CD14-positive monocyte (primary cell): ENCODE data around the gene SLC7A10. TPM values are rescaled to one million over a fixed set of nuclear protein-coding genes. Genes with fewer than 3 reads are reported as not detected.

Experiments used
- DNase-seq, 3 donors: peaks; one replicate each; pipeline ENCODE4 v3.0.0-alpha.2; 2011 to 2022
- H2AFZ ChIP-seq: 2 replicates; pipeline ENCODE4 v1.6.0; 2012; ENCODE audit warnings: mild to moderate bottlenecking, low read depth, low read length, inconsistent platforms; ENCODE audit not compliant: insufficient read depth, poor library complexity, severe bottlenecking
- H3K27ac ChIP-seq, 2 donors: 1 replicate in 1 of 2; 2 replicates in 1 of 2; pipeline ENCODE4 v1.5.1; 2012 to 2013; ENCODE audit warnings: low read length in 2 of 2, control low read depth in 1 of 2, inconsistent platforms in 1 of 2, low read depth in 1 of 2, mild to moderate bottlenecking in 1 of 2
- H3K27me3 ChIP-seq, 2 donors: one replicate each; pipeline versions ENCODE4 v1.6.0 to v1.6.1; 2011 to 2013; ENCODE audit warnings: low read length in 2 of 2; ENCODE audit not compliant: control insufficient read depth in 2 of 2, insufficient read depth in 2 of 2
- H3K36me3 ChIP-seq, 2 donors: replicated peaks in 1 of 2; 1 replicate in 1 of 2; 2 replicates in 1 of 2; pipeline versions ENCODE4 v1.5.1 to v1.6.1; 2012 to 2013; ENCODE audit warnings: low read length in 2 of 2, control low read depth in 1 of 2, inconsistent platforms in 1 of 2, mild to moderate bottlenecking in 1 of 2; ENCODE audit not compliant: insufficient read depth in 2 of 2, control insufficient read depth in 1 of 2
- H3K4me1 ChIP-seq, 2 donors: 1 replicate in 1 of 2; 2 replicates in 1 of 2; pipeline versions ENCODE4 v1.5.1 to v1.6.1; 2012 to 2013; ENCODE audit warnings: low read length in 2 of 2, control low read depth in 1 of 2, inconsistent platforms in 1 of 2, mild to moderate bottlenecking in 1 of 2, moderate library complexity in 1 of 2; ENCODE audit not compliant: insufficient read depth in 2 of 2, control insufficient read depth in 1 of 2
- H3K4me2 ChIP-seq: replicated peaks from 2 replicates; pipeline ENCODE3; 2012; ENCODE audit warnings: low read length, moderate library complexity, mild to moderate bottlenecking; ENCODE audit not compliant: poor library complexity, severe bottlenecking; ENCODE audit errors: extremely low read depth
- H3K4me3 ChIP-seq, 3 experiments: fragments of 200-600 bp in 1 of 3; sonication (generic) in 1 of 3; replicated peaks in 1 of 3; 1 replicate in 2 of 3; 2 replicates in 1 of 3; pipeline ENCODE4 v1.5.1; 2011 to 2013; ENCODE audit warnings: low read length in 3 of 3, mild to moderate bottlenecking in 3 of 3, control low read depth in 2 of 3, low read depth in 2 of 3, inconsistent platforms in 1 of 3, moderate library complexity in 1 of 3
- H3K79me2 ChIP-seq: 2 replicates; pipeline ENCODE4 v1.6.0; 2012; ENCODE audit warnings: mild to moderate bottlenecking, control low read depth, inconsistent platforms, low read length, moderate library complexity; ENCODE audit not compliant: insufficient read depth
- H3K9ac ChIP-seq: 2 replicates; pipeline ENCODE4 v1.6.0; 2017; ENCODE audit warnings: low read length, mild to moderate bottlenecking; ENCODE audit not compliant: insufficient read depth, poor library complexity, severe bottlenecking
- H3K9me3 ChIP-seq, 2 donors: replicated peaks in 1 of 2; 1 replicate in 1 of 2; 2 replicates in 1 of 2; pipeline versions ENCODE4 v1.5.1 to v1.6.1; 2012 to 2013; ENCODE audit warnings: low read length in 2 of 2, control low read depth in 1 of 2; ENCODE audit not compliant: control insufficient read depth in 1 of 2, insufficient read depth in 1 of 2
- H4K20me1 ChIP-seq: 2 replicates; pipeline ENCODE4 v1.6.0; 2012; ENCODE audit warnings: mild to moderate bottlenecking, low read length, control low read depth, moderate library complexity; ENCODE audit not compliant: insufficient read depth
- H3K27ac Mint-ChIP-seq, 7 donors: one replicate each; pipeline ENCODE4 v1.8.0; 2020; ENCODE audit warnings: mild to moderate bottlenecking in 7 of 7, mixed read lengths in 7 of 7, moderate library complexity in 6 of 7, inconsistent platforms in 2 of 7
- H3K27me3 Mint-ChIP-seq, 3 donors: one replicate each; pipeline ENCODE4 v1.8.0; 2021 to 2022; ENCODE audit warnings: low read depth in 3 of 3, mild to moderate bottlenecking in 3 of 3, mixed read lengths in 3 of 3, moderate library complexity in 3 of 3, inconsistent platforms in 1 of 3
- H3K36me3 Mint-ChIP-seq, 2 donors: one replicate each; pipeline ENCODE4 v1.8.0; 2020; ENCODE audit warnings: mixed read lengths in 2 of 2, inconsistent platforms in 1 of 2, mild to moderate bottlenecking in 1 of 2
- H3K4me1 Mint-ChIP-seq: one replicate; pipeline ENCODE4 v1.8.0; 2020; ENCODE audit warnings: mild to moderate bottlenecking, mixed read lengths
- H3K4me3 Mint-ChIP-seq, 2 donors: one replicate each; pipeline ENCODE4 v1.8.0; 2020; ENCODE audit warnings: mild to moderate bottlenecking in 2 of 2, mixed read lengths in 2 of 2, moderate library complexity in 1 of 2
- H3K9me3 Mint-ChIP-seq, 7 donors: one replicate each; pipeline ENCODE4 v1.8.0; 2020 to 2022; ENCODE audit warnings: mixed read lengths in 7 of 7, mild to moderate bottlenecking in 6 of 7, moderate library complexity in 6 of 7, inconsistent platforms in 2 of 7
- CTCF ChIP-seq: fragments of 200-600 bp; IDR thresholded peaks from one replicate; pipeline ENCODE4 v1.8.0; 2022; ENCODE audit warnings: antibody characterized with exemption, mild to moderate bottlenecking
- WGBS: methylation state at CpG from one replicate; pipeline ENCODE4 v1.1.5; 2013; ENCODE audit warnings: missing lambda C conversion rate; ENCODE audit not compliant: insufficient coverage; 5-methylcytosine and 5-hydroxymethylcytosine counted together
- intact Hi-C, 2 donors: fragments of 100-400 bp; cut with micrococcal nuclease; formaldehyde crosslinking; loops; one replicate each; pipeline versions ENCODE4 v1.15.0 to v1.15.1; 2023
- polyA plus RNA-seq, 3 donors: library from polyadenylated mRNA; depleted of rRNA in 1 of 3; unstranded in 2 of 3; stranded (reverse) in 1 of 3; fragments of 300-500 nt in 2 of 3; fragments of >200 nt in 1 of 3; fragmentation: Illumina TruSeq in 2 of 3; gene quantifications; 1 replicate in 2 of 3; 2 replicates in 1 of 3; pipeline ENCODE4 v1.2.3, GENCODE V29; 2012 to 2021

SLC7A10 gene
- polyA plus RNA-seq, 3 donors = 0.52 TPM; not detected in 2

GRCh38 chr19:33220115-33220514 lies 5.5 kb downstream of the SLC7A10 start:
- H2AFZ ChIP-seq = no peak overlapping the region
- no peak overlapping the region for H3K4me3 Mint-ChIP-seq
- TF ChIP-seq CTCF = no peak
- peaks cover 5 to 18% of the 10 kb centered on the region in 2 donors for H3K27me3 ChIP-seq
- no peak overlapping the region for H3K27ac ChIP-seq
- no peak overlapping the region for H3K4me2 ChIP-seq
- no peak overlapping the region for H3K27ac Mint-ChIP-seq
- no peaks in the 10 kb centered on the region for H4K20me1 ChIP-seq
- intact Hi-C loops = no loop called here
- WGBS = 68% methylated on average over 16 of the region's 18 CpGs
- no peak overlapping the region for H3K9ac ChIP-seq
- H3K79me2 ChIP-seq = no peaks in the 10 kb centered on the region
- H3K36me3 Mint-ChIP-seq = peaks cover 0 to 3% of the 10 kb centered on the region in 2 donors
- H3K4me1 ChIP-seq = peaks cover 0 to under 1% of the 10 kb centered on the region in 2 donors
- peaks cover 0 to 9% (median 0%) of the 10 kb centered on the region in 7 donors for H3K9me3 Mint-ChIP-seq
- H3K4me1 Mint-ChIP-seq = peaks cover 2% of the 10 kb centered on the region
- H3K4me3 ChIP-seq = no peak overlapping the region
- peaks cover 0 to 6% of the 10 kb centered on the region in 2 donors for H3K9me3 ChIP-seq
- DNase-seq = no peak
- peaks cover 21 to 37% (median 31%) of the 10 kb centered on the region in 3 donors for H3K27me3 Mint-ChIP-seq
- H3K36me3 ChIP-seq = no peaks in the 10 kb centered on the region

- Histone ChIP-seq H3K4me2 (no peak overlapping the region), H3K36me3 (no peaks in the 10 kb centered on the region), H3K4me1 (no peaks in the 10 kb centered on the region), H4K20me1 (no peaks in the 10 kb centered on the region), H2AFZ (no peak overlapping the region), H3K79me2 (no peaks in the 10 kb centered on the region), H3K27ac (no peak overlapping the region), H3K27me3 (peaks cover 0 to 10% of the 10 kb centered on the region in 2 donors), H3K4me3 (no peak overlapping the region), H3K9ac (no peak overlapping the region), H3K9me3 (no peaks in the 10 kb centered on the region)
- no peaks in the 10 kb centered on the region for H3K4me1 Mint-ChIP-seq
- H3K9me3 Mint-ChIP-seq = peaks cover 0 to 3% (median 0%) of the 10 kb centered on the region in 7 donors
- no peak overlapping the region for H3K4me3 Mint-ChIP-seq
- no peaks in the 10 kb centered on the region for H3K36me3 Mint-ChIP-seq
- H3K27me3 Mint-ChIP-seq = peaks cover 13 to 29% (median 23%) of the 10 kb centered on the region in 3 donors
- intact Hi-C loops = no loop called here
- 79% methylated on average over 7 of the region's 12 CpGs for WGBS
- peak in 1 of 3 donors; percentile 14 for DNase-seq
- no peak overlapping the region for H3K27ac Mint-ChIP-seq
- no peak for TF ChIP-seq CTCF
Observed at GRCh38 chr19:33219261-33219815, 6.3 kb downstream of the SLC7A10 start.
